Lung microvascular endothelial cell (primary cell): ENCODE measurements around the gene NGEF. TPM values are rescaled to one million over a fixed set of nuclear protein-coding genes. Genes with fewer than 3 reads are reported as not detected.
"Not testable (repeated sequence)": the region's sequence is repeated elsewhere in the genome, so short reads cannot be mapped to it uniquely, and the experiment has no call there.

Experiments used
- DNase-seq, 2 donors: peaks; one replicate each; pipeline versions ENCODE4 v3.0.0 to v3.0.0-alpha.2; 2010; ENCODE audit warnings: low read depth in 2 of 2
- total RNA-seq: library from RNA; depleted of rRNA; stranded (reverse); fragments of >200 nt; gene quantifications from 2 replicates; pipeline ENCODE4 v1.2.1, GENCODE V29; 2014

Gene NGEF
- total RNA-seq, 1 donor from 2014 or later = not detected

DNA sequence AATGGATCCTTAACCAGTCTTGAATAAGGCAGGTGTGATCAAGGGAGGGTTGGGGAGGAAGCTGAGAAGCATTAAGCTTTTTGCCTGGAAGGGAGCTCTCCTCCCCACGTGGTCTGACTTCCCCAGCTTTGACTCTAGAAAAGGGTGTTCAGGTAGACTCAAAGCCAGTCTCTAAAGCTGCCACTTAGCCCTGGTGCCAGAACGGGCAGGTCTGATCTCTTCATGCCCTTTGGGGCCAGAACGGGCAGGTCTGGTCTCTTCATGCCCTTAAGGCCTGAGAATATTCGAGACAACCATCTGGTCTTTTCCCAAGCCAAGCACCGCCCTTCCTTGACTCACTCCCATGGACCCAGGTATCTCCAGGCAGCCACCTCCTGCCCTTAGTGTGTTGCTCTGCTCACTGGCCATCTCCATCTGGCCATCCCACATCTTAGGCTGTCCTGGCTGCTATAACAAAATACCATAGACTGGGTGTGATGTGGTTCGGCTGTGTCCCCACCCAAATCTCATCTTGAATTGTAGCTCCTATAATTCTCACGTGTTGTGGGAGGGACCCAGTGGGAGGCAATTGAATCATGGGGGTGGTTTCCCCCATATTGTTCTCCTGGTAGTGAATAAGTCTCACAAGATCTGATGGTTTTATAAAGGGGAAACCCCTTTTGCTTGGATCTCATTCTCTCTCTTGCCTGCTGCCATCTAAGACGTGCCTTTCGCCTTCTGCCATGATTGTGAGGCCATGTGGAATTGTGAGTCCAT is 83.6 kb downstream of the NGEF start:
- DNase-seq = no peak

- DNase-seq = no peak
Observed at GRCh38 chr2:232928551-232929302, 84.3 kb downstream of the NGEF start.

GRCh38 chr2:232927793-232928550 is 85.1 kb downstream of the NGEF start:
- DNase-seq = no peak

DNA sequence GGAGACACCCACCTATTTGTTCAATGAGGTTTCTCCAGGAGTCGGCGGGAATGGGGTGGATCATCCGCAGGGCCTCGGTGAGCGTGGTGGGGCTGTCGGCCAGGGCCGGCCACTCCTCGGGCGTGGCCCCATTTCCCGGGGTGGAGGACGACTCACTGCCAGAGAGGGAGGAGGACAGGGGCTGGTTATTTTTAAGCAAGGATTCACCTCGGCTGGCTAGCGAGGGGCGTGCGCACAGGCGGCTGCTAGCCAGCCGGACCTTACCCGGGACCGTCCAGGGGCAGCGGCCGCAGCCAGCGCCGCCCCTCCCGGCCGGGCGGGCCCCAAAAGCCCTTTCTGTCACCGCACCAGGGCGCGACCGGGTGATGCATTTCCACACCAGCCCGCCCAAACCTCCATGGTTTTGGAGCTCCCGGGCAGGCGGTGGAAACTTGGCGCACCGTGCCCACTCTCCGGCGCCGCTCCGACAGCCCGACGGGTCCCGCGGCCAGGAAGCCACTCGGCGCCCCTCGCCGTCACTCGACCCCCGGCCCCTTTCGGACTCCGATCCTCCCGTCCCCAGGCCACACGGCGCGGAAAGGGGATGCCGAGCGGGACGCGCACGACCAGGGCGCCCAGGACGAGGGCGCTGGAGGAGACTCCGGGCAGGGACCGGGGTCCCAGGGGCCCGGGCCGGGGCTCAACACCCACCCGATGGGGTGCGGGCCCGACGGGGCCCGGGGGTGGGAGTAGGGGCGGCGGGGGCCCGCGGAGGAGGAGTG is 85.8 kb downstream of the NGEF start:
- peak in 1 of 2 donors; percentile 11 for DNase-seq

GRCh38 chr2:232926431-232926939 is 86.6 kb downstream of the NGEF start:
- no peak for DNase-seq

DNA sequence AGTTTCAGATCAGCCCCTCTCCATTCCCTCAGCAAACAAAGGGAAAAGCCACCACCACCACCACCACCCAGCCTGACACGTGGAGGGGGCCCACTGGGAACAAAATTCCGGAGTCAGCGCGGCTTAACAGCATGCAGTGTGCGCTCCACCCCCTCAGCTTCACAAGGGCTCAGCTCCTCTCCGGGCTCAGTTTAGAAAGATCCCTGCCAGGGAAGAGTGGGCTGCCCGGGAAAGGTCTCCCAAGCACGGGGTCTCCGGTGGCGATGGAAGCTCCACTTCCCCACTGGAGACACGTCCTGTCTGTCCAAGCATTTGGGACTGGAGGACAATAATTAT is 87.3 kb downstream of the NGEF start:
- DNase-seq = no peak

GRCh38 chr2:232925153-232925820 is 87.8 kb downstream of the NGEF start:
- no peak for DNase-seq

DNA sequence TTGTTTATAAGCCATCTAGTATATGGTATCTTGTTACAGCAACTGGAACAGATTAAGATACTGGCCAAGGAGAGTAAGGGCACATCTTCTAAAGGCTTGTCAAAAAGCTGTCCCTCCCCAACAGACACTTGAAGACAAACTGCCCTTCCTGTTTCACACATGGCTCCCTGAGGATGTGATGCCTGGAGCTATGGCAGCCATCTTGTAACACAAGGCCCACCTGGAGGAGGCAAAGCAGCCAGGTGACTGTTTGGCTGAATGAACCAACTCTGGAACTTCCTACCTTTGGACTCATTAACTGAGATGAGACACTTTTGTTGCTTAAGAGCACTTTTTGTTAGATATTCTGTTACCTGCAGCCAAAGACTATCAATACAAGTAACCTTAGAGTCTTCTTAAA is 88.6 kb downstream of the NGEF start:
- no peak for DNase-seq

DNA sequence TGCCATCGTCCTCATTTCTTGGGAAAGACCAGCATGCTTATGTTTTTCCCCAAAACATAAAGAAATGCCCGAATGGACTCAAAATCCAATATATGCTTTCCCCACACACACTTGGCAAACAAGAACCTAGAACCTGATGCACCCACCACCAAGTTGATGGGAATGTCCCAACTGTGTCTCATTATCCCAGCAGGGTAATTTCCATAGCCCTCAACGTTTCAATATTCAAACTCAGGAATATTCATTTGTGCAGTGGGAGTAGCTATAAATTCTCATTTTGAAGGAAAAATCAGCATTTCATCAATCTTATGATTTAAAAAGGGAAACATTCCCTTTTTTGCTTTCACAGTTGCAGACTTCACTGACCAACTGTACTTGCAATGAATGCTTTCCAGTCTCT is 92.3 kb downstream of the NGEF start:
- no peak for DNase-seq

DNA sequence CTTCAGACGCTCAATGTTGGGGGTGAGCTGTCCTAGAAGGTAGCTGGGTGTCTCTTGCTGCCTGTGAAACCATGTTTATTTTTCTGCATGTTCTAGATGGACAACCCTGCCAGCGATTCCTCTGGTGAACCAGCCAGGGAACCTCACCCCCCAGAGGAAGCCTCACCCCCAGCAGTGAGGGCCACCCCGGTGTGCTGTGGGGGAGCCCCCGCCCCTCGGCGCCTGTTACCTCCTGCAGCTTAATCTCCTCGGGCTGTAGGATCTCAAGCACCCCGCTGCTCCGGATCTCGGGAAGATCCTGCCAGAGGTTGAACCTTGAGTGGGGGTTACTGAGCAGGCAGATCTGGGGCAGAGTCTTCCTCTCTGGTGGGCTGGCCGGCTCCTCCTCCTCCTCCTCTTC is 93.0 kb downstream of the NGEF start:
- no peak for DNase-seq

DNA sequence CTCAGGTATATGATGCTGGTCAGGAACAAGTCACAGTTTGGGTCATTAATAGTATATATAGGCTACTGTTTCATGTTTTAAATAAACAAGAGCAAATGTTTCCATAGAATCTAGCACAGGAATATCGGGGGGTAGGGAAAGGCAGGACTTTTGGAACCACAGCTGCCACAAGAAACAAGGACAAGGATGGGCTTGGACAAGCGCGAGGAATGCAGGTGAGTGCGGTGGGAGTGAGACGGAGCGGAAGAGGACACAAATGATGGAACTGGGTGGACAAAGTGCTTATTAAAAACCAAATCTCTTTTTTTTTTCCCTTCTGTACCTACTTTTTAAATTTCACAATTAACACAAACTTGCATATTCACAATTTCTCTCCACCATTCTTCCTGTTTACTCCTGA is 93.9 kb downstream of the NGEF start:
- no peak for DNase-seq

GRCh38 chr2:232913903-232914302 is 99.2 kb downstream of the NGEF start:
- no peak for DNase-seq

- no peak for DNase-seq
Observed at GRCh38 chr2:232911712-232912277, 101.3 kb downstream of the NGEF start.

GRCh38 chr2:232910376-232910775 is 102.7 kb downstream of the NGEF start:
- no peak for DNase-seq

GRCh38 chr2:232908695-232909094 is 104.4 kb downstream of the NGEF start:
- no peak for DNase-seq

- not testable (repeated sequence) for DNase-seq
Observed at GRCh38 chr2:232907718-232908085, 105.4 kb downstream of the NGEF start.

- DNase-seq = not testable (repeated sequence)
Observed at GRCh38 chr2:232906867-232907717, 106.0 kb downstream of the NGEF start.

- no peak for DNase-seq
Observed at GRCh38 chr2:232903989-232904388, 109.1 kb downstream of the NGEF start.

- peak; percentile 86 to 96 for DNase-seq
Observed at GRCh38 chr2:232901736-232902578, 111.1 kb downstream of the NGEF start.
